HG02884 (cell line): ENCODE measurements around the gene VWA5B1.

Source experiments
- ATAC-seq: cut with Tn5 transposase; IDR thresholded peaks from one replicate; pipeline ENCODE4 v1.9.1; 2021; ENCODE audit warnings: mild to moderate bottlenecking, moderate library complexity; ENCODE audit not compliant: unreplicated experiment

The VWA5B1 gene

GRCh38 chr1:20320704-20321103 is 30.0 kb downstream of the VWA5B1 start:
- no peak for ATAC-seq

GRCh38 chr1:20321573-20321972 is 30.9 kb downstream of the VWA5B1 start:
- no peak for ATAC-seq

GRCh38 chr1:20322081-20322824 is 31.6 kb downstream of the VWA5B1 start:
- peak; percentile 66 for ATAC-seq

DNA sequence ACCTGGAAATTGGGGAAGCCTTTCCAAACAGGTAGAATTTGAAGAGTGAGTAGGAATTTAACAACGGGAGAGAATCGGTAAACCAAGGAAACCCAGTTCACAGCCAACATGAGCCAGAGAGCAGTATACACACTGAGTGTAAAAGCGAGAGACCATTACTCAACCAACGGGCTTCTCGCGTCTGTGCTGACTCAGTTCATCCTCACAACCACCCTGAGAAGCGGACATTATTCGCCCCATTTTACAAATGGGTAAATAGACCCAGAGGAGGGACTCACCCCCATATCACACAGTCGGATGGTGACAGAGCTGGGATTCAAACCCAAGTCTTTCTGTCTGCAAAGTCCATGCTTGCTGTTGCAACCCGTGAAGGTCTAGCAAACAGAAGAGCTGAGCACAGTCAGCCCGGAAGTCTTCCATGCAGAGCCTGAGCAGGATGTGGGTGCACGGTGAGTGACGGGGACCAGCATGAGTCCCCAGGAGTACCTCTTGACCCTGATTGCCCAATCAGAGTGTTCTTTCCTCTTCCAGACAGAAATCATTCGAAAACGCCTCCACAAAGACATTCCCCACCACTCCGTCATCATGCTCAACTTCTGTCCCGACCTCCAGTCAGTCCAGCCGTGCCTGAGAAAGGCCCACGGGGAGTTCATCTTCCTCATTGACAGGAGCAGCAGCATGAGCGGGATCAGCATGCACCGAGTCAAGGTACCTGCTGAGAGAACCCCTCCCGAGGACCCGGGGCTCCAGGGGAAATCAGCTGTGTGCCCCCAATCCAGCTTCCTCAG is 32.3 kb downstream of the VWA5B1 start:
- ATAC-seq = no peak

DNA sequence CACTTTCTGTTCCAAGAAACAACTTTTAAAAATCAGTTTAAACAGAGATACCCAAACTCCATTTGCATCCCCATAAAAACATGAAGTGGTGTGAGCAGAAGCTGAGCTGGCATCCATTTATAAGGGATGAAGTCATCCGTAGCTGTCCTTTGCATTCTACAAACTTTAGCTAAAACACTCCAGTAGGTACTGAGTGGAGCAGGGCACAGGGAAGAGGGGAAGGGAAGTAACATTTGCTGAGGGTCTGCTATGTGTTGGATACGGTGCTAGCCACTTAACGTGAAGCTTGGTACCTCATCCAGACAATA is 32.9 kb downstream of the VWA5B1 start:
- ATAC-seq = no peak

- ATAC-seq = no peak
Measured at GRCh38 chr1:20324704-20325406, 34.2 kb downstream of the VWA5B1 start.

- ATAC-seq = no peak
Measured at GRCh38 chr1:20325407-20325843, 34.8 kb downstream of the VWA5B1 start.

- ATAC-seq = no peak
Measured at GRCh38 chr1:20325844-20326420, 35.3 kb downstream of the VWA5B1 start.

GRCh38 chr1:20327467-20327866 is 36.8 kb downstream of the VWA5B1 start:
- no peak for ATAC-seq

GRCh38 chr1:20328201-20328600 is 37.5 kb downstream of the VWA5B1 start:
- no peak for ATAC-seq

DNA sequence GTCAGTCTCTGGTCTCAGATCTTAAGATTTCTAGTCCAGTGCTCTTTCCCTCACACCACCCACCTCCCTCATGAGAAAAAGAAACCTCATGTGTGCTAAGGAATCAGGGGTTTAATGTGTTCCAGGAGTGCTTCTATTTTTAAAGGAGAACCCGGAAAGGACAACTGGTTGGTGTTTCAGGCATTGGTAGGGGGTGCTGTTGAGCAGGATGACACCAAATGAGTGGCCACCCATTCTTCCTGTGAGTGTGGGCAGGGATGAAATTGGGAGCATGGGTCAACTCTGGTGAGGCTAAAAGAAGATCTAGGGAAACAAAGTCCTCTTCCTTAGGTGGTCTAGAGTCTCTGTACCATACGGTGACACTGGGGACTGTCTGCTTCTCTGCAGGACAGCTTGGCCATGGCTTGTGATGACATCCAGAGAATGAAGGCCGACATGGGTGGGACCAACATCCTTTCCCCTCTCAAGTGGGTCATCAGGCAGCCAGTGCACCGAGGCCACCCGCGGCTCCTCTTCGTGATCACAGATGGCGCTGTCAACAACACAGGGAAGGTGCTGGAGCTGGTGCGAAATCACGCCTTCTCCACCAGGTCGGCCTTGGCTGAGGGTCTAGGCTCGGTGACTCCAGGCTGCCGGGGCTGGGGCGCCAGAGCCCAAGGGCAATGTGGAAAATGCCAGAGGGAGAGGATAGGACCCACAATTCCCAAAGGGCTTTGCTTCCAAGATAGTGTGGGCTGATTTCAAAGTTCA is 39.3 kb downstream of the VWA5B1 start:
- ATAC-seq = no peak

DNA sequence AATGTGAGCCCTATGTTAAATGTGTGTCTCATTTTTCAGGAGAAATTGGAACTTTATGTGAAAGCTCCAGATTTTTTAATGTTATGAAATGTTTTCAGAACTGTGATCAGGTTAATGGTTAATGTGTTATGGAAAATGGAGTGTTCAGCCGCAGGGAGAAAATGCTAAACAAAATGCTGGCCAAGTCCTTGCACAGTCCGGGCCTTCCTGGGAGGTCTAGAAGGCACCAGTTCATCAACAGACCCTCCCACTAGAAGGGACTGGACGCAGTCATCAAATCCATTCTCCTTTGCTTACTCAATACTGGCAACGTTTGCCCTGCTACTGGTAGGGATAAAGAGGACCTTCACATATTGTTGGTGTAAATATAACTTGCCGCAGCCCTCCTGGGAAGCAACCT is 43.4 kb downstream of the VWA5B1 start:
- ATAC-seq = no peak

DNA sequence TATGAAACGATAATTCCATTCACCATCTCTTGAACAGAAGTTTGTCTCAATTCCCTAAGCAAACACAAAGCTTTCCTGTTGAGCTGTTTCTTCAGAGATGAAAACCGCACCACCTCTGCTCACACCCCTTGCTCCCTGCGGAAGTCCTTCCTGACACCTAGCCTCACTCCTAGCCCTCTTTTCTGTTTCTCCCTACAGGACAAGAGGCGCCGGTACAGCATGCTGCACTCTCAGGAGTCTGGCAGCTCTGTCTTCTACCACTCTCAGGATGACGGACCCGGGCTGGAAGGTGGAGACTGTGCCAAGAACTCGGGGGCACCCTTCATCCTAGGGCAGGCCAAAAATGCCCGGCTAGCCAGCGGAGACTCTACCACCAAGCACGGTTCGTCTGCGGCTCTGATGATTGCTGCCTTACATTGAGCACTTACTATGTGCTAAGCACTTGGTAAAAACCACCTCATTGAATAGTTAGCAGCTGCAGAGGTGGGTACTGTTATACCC is 45.5 kb downstream of the VWA5B1 start:
- ATAC-seq = no peak

DNA sequence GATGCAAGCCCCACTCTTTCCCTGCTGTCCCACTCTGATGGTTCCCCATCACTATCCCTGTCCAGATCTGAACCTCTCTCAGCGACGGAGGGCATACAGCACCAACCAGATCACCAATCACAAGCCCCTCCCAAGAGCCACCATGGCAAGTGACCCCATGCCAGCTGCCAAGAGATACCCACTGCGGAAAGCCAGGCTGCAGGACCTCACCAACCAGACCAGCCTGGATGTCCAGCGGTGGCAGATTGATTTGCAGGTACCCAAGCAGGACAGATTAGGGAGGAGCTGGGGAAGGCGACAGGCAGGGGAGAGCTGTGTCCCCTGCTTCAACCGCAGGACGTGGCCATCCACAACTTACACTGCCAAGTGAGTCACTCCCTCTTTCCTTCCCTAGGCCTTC is 46.9 kb downstream of the VWA5B1 start:
- ATAC-seq = no peak

GRCh38 chr1:20339811-20340457 is 49.3 kb downstream of the VWA5B1 start:
- no peak for ATAC-seq

GRCh38 chr1:20342294-20343148 is 51.8 kb downstream of the VWA5B1 start:
- no peak for ATAC-seq

DNA sequence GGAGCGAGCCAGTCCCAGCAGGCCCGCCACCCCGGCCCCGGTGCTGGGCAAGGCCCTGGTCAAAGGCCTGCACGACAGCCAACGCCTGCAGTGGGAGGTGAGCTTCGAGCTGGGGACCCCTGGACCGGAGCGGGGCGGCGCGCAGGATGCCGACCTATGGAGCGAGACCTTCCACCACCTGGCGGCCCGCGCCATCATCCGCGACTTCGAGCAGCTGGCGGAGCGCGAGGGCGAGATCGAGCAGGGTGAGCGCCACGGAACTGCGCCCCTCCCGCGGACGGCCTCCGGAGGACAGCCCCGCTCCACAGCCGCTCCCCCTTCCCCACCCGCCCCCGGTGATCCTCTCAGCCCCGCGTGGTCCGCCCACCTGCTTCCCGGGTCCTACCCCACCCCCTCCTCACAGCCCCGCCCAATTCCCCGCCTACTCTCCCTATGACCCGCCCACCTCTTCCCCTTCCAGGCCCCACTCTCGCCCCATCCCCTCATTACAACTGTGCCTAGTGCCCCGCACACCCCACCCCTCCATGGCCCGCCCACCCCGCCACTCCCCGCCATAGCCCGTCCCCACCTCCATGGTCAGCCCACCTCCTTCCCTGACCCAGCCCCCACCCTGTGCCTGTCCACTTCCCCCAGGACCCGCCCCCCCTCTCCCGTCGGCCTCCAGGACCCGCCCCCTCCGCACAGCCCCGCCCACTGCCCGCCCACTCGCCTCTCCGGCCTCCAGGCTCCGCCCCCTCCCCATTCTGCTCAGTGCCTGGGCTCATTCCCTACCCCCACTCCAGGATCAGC is 52.7 kb downstream of the VWA5B1 start:
- no peak for ATAC-seq

DNA sequence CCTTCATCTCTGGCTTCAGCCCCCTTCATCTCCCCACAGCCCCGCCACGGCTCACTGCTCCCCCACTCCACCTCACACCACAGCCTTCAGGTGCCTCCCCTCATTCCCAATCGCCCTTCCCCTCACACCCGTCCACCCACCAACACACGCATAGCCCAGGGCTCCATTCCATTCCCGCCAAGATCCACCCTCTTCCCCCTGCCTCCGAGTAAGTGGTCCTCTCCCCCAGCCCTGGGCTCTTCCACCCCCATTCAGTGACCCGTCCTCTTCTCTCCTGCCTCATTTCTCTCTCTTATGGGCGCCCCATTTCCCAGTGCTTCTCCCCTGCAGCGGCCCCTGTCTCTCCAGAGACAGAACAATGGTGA is 53.2 kb downstream of the VWA5B1 start:
- no peak for ATAC-seq
